Type B pancreatic cell (in vitro differentiated cells): ENCODE results near the gene PWWP2B. TPM values are rescaled to one million over a fixed set of nuclear protein-coding genes. Genes with fewer than 3 reads are reported as not detected.

Experiments used
- DNase-seq: peaks from one replicate; pipeline ENCODE4 v3.0.0; 2021; ENCODE audit warnings: mixed read lengths; ENCODE audit not compliant: unreplicated experiment; ENCODE audit errors: extremely low spot score
- H3K27ac Mint-ChIP-seq: 2 replicates; pipeline ENCODE4 v1.8.0; 2021; ENCODE audit warnings: mild to moderate bottlenecking, mixed read lengths
- H3K27me3 Mint-ChIP-seq: 2 replicates; pipeline ENCODE4 v1.8.0; 2021; ENCODE audit warnings: mixed read lengths
- H3K36me3 Mint-ChIP-seq: 2 replicates; pipeline ENCODE4 v1.8.0; 2021; ENCODE audit warnings: mixed read lengths
- H3K4me1 Mint-ChIP-seq: one replicate; pipeline ENCODE4 v1.8.0; 2021; ENCODE audit warnings: mixed read lengths; ENCODE audit not compliant: unreplicated experiment
- H3K4me3 Mint-ChIP-seq: 2 replicates; pipeline ENCODE4 v1.8.0; 2021; ENCODE audit warnings: mild to moderate bottlenecking, mixed read lengths
- H3K9me3 Mint-ChIP-seq: 2 replicates; pipeline ENCODE4 v1.8.0; 2021; ENCODE audit warnings: mixed read lengths
- CTCF ChIP-seq: fragments of 200-600 bp; sonication (generic); conservative IDR thresholded peaks from 2 replicates; pipeline ENCODE4 v1.5.0; 2021; ENCODE audit warnings: antibody characterized with exemption, mild to moderate bottlenecking
- total RNA-seq: library from RNA; stranded (reverse); gene quantifications from 2 replicates; pipeline ENCODE4 v1.2.1, GENCODE V29; 2021; ENCODE audit warnings: low replicate concordance

The PWWP2B gene
- total RNA-seq, 1 donor from 2014 or later: 22.6 TPM

DNA sequence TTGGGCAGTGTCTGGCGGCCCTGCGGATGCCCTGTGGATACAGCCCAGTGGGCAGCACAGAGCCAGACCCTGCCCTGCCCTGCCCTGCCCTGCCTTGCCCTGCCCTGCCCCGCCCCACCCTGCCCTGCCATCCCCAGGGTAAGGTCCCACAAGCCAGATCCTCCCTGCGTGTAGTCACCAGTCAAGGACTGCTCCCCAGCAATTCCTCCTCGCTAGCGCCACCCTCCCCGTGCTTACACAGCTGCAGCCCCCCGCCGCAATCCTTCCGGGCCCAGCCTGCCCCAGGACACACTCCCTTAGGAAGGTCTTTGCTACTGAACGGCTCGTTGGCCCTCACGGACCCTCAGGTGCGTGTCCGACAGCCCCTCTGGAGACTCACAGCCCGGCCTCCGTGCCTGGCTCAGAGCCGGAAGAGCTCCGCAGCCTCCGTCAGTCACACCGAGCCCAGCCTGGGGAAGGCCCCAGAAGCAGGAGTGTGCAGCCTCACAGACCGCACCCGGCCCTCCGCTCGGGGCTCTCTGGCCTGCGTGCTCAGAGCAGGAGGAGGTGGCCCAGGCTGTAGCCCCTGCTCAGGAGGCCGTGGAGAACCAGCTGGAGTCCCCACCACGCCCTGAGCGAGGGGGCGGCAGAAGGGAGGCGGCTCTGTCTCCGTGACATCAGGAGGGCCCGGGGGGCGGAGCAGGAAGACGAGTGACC is 68.3 kb downstream of the PWWP2B start:
- peaks cover 5% of the 10 kb centered on the region for H3K4me1 Mint-ChIP-seq
- no peak overlapping the region for H3K27ac Mint-ChIP-seq
- H3K9me3 Mint-ChIP-seq: no peaks in the 10 kb centered on the region
- no peak for TF ChIP-seq CTCF
- H3K27me3 Mint-ChIP-seq: no peaks in the 10 kb centered on the region
- no peak overlapping the region for H3K4me3 Mint-ChIP-seq
- no peaks in the 10 kb centered on the region for H3K36me3 Mint-ChIP-seq
- DNase-seq: no peak

- Mint-ChIP-seq H3K36me3 (no peaks in the 10 kb centered on the region), H3K27me3 (no peaks in the 10 kb centered on the region), H3K9me3 (no peaks in the 10 kb centered on the region), H3K4me3 (no peak overlapping the region), H3K4me1 (peaks cover 5% of the 10 kb centered on the region), H3K27ac (no peak overlapping the region)
- no peak for DNase-seq
- no peak for TF ChIP-seq CTCF
Measured at GRCh38 chr10:132465889-132466519, 69.0 kb downstream of the PWWP2B start.

DNA sequence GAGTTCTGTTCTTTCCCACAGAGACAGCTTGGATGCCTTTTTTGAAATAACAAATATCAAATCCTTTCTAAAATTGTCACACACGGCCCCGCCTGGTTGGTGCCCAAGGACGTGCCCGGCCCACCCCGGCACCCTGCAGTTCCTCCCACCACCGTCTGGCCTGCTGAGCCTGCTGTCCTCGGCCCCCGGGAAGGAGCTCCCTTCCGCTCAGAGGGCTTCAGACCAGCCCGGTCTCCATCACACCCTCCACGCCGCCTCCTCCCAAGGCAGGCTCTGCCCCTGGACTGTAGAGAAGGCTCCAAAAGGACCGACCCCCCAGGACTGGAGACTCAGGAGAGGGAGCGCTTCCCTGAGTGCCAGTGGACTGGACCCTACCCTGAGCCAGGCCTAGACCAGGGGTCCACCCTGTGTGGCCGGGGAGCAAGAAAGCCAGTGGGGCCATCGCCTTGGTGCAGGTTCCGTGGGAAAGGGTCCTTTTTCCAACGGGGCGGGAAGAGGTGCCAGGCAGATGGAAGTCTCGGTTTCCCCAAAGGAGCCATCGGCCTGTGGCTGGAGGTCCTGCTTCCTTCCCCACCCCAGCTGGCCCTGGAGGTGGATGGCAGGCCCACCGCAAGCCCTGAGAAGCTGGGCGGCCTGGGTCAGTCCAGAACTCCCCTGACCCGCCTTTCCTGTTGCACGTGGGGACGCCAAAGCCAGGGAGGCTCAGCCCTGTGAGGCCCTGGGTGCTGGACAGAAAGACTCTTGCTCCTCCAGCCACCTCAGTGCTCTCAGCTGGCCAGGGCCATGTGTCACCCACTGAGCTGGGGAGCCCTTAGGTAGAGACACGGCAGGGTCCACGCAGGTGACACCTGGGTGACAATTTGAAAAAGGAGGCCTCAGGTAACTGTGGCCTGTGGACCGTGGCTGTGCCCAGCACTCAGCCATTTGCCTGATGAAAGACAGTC is 69.8 kb downstream of the PWWP2B start:
- H3K4me3 Mint-ChIP-seq: no peak overlapping the region
- no peak overlapping the region for H3K27ac Mint-ChIP-seq
- H3K9me3 Mint-ChIP-seq: no peaks in the 10 kb centered on the region
- no peaks in the 10 kb centered on the region for H3K36me3 Mint-ChIP-seq
- no peak for TF ChIP-seq CTCF
- no peak for DNase-seq
- peaks cover 5% of the 10 kb centered on the region for H3K4me1 Mint-ChIP-seq
- H3K27me3 Mint-ChIP-seq: no peaks in the 10 kb centered on the region

Other genes starting within 250 kb of the PWWP2B start
- 11.7 and 61.9 TPM in 2 replicates for gene DPYSL4, start 210.3 kb upstream of the PWWP2B start, total RNA-seq
- 8.0 and 12.9 TPM in 2 replicates for gene STK32C, start 89.2 kb upstream of the PWWP2B start, total RNA-seq
- 8.9 and 14.2 TPM in 2 replicates for gene LRRC27, start 65.0 kb upstream of the PWWP2B start, total RNA-seq
- 26.2 and 26.6 TPM in 2 replicates for gene INPP5A, start 140.6 kb downstream of the PWWP2B start, total RNA-seq